HG02852 (cell line): ENCODE measurements around the gene PKP4.
"Not testable (repeated sequence)": the region's sequence is repeated elsewhere in the genome, so short reads cannot be mapped to it uniquely, and the experiment has no call there.

ENCODE experiments used
- ATAC-seq: cut with Tn5 transposase; IDR thresholded peaks from one replicate; pipeline ENCODE4 v1.9.1; 2021; ENCODE audit warnings: mild to moderate bottlenecking, moderate library complexity; ENCODE audit not compliant: unreplicated experiment

PKP4 gene

DNA sequence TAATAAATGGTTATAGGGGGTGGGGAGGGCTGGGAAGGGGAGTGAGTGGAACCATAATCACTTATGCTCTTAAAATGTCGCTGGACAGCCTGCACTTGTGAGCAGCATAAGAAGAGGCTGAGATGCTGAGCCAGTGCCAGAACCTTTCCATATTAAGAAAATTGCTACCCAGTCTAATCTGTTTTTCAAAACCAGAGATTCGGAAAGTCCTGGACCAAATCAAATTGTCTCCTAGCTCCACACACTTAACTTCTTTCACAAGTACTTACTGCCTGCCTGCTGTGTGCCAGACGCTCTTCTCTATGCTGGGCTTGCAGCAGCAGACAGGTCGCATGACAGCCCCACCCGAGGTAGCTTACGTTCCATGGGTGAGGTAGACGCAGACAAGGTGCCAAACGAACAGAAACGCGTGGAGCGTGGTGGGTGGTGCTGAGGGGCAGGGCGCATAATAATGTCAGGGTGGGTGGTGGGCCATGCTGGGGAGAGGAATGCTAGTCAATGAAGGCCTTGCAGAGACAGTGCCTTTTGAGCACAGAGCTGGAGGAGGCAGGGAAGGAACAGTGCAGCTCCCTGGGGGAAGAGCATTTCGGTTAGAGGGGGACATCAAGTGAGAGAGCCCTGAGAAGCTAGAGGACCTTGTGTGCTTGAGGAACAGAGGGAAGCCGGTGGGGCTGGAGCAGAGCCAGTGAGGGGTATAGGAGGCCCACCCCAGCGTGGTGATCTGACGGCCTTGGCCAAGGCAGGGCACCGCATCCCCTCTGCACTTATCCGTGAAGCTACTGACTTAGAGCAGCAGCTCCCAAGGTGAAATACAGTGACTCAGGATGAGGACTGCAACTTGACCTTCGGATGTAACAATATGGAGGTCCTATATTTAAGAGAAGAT lies 214.9 kb downstream of the PKP4 start:
- ATAC-seq, result no peak

- no peak for ATAC-seq
Observed at GRCh38 chr2:158676295-158676694, 219.5 kb downstream of the PKP4 start.

GRCh38 chr2:158676696-158677095 lies 219.9 kb downstream of the PKP4 start:
- ATAC-seq, result no peak

GRCh38 chr2:158677542-158677941 lies 220.8 kb downstream of the PKP4 start:
- no peak for ATAC-seq

DNA sequence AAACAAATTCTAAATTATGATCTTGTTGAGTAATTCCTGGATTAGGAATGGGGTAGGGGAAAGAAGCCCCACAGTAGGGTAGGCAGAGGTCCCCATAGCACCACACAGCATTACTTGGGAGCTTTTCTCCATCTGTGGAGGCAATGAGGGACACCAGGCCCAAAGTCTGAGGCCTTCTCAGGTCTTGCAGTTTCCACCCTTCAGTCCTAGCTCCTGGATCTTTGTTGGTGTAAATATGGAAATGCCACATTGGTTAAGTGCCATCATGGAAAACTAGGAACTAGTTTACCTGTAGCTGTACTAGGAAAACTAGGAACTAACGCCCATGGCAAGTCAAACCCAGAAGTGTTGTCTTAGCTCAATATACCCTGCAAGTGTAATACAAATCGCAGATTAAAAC lies 225.1 kb downstream of the PKP4 start:
- ATAC-seq, result no peak

- ATAC-seq, result no peak
Observed at GRCh38 chr2:158685646-158686045, 228.9 kb downstream of the PKP4 start.

GRCh38 chr2:158686210-158686691 lies 229.5 kb downstream of the PKP4 start:
- ATAC-seq, result no peak

DNA sequence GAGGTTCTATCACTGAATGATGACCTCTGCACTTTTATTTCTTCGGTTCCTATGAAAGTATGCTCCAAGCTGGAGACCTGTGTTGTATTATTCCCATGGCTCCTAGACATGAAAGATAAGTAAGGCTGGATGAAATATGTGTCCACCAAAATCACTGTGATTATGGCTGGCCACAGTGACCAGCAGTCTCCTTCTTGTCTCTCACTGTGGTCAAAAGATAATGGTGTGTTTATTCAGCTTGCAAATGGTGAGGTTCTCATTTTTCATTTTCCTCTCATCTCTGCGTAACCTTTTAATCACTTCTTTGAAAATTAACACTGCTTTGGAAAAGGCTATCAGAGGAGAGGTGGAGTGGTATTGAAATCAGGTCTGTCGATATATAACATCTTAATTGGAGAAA lies 230.6 kb downstream of the PKP4 start:
- no peak for ATAC-seq

DNA sequence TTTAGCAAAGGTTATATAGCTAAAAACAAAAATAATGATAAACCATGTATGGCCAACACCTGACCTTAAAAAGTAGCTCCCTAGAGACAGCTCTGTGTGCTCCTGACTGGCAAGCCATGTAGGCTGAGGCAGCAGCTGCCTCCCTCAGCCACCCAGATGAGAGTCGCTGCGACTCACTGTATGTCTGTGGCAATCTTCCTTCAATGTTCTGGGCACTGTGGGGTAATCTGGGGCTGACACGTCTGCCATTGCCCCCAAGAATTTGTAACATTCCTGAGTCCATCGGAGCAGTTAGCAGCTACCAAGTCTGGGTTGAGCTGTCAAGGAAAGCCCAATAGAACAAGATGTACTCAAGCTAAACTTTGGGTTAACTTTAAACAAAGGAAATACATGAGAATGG lies 232.0 kb downstream of the PKP4 start:
- ATAC-seq, result no peak

GRCh38 chr2:158689391-158689790 lies 232.6 kb downstream of the PKP4 start:
- ATAC-seq, result no peak

GRCh38 chr2:158690823-158691222 lies 234.1 kb downstream of the PKP4 start:
- no peak for ATAC-seq

- no peak for ATAC-seq
Observed at GRCh38 chr2:158691619-158692018, 234.9 kb downstream of the PKP4 start.

DNA sequence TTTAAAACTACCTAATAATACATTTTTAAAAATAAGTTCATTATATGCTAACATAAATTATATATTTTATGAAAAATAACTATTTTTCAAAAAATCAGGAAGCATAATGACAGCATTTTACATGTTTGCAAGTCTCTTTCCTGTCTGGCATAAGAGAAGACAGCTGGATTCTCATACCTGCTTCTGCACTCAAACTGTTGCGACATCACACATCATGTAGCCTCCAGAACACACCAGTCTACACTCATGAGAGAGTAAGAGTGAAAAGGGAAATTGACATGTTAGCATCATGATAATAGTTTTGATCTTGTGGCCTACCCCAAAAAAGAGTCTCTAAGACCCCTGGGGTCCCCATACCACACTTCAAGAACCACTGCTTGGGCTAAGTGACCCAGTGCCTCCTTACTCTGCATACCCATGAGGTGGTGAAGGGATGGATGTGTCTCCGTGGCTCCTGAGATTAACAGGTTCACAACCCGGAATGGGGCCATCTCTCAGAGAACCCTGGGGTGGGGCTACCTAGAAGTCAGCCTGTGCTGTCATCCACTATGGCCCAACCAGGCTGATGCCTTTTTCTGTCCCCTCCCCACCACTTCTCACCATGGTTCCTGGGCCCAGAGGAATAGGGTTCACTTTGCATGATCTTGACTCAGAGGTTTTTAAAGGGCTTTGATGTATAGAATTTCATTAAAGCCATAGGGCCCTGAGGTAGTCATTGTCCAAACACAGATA lies 235.8 kb downstream of the PKP4 start:
- ATAC-seq, result no peak

- no peak for ATAC-seq
Observed at GRCh38 chr2:158693476-158693875, 236.7 kb downstream of the PKP4 start.

DNA sequence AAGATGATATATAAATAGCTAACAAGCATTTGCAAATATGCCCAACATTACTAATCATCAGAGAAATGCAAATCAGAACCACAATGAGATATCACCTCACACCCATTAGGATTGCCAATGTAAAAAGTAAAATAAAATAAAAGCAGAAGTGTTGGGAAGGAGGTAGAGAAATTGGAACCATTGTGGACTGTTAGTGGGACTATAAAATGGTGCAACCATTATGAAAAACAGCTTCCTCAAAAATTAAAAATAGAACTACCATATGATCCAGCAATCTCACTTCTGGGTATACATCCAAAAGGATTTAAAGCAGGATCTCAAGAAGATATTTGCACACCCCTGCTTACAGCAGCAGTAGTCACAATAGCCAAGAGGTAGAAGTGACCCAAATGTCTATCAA lies 238.6 kb downstream of the PKP4 start:
- no peak for ATAC-seq

DNA sequence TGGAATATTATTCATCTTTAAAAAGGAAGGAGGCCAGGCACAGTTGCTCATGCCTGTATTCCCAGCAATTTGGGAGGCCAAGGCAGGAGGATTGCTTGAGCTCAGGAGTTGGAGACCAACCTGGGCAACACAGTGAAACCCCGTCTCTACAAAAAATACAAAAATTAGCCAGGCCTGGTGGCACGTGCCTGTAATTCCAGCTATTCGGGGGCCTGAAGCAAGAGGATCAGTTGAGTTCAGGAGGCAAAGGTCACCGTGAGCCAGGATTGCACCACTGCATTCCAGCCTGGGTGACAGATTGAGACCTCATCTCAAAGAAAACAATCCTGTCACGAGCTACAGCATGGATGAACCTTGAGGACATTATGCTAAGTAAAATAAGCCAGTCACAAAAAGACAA lies 239.0 kb downstream of the PKP4 start:
- not testable (repeated sequence) for ATAC-seq

- ATAC-seq, result no peak
Observed at GRCh38 chr2:158699323-158699722, 242.6 kb downstream of the PKP4 start.

DNA sequence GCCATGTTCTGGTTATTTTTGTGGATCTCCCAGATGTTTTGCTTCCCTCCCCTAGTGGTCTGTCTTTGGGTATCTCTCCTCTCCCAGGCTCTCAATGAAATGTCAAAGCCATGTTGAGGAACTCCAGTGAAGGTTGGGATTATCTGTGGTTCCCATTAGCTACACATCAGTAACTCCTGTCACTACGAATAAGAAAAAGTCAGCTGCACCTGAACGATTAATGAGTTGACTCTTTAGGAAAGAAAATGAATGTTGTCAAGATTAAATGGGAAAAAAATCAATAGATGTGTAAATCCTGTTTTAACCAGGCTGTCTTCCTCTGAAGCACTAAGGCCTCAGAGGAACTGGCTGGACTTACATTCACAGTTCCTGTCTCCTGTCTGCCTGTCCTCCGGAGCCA lies 244.3 kb downstream of the PKP4 start:
- ATAC-seq, result no peak

DNA sequence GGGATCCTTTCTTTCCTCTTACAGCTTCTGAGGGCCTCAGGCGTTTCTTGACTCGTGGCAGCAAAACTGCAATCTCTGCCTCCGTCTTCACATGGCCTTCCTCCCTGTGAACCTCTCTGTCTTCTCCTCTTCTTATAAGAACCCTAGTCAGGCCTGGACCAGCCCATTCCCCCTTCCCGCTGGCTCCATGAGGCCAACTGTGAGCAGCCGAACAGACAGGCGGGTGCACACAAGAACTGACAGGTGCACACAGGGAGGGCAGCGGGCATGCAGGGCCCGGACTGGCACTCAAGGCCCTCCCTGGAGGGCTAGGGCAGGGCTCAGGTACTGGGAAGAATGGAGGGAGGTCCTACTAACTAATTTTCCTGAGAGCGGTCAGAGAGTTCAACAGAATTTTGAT lies 246.0 kb downstream of the PKP4 start:
- ATAC-seq, result no peak

- ATAC-seq, result not testable (repeated sequence)
Observed at GRCh38 chr2:158704724-158705465, 248.1 kb downstream of the PKP4 start.

DNA sequence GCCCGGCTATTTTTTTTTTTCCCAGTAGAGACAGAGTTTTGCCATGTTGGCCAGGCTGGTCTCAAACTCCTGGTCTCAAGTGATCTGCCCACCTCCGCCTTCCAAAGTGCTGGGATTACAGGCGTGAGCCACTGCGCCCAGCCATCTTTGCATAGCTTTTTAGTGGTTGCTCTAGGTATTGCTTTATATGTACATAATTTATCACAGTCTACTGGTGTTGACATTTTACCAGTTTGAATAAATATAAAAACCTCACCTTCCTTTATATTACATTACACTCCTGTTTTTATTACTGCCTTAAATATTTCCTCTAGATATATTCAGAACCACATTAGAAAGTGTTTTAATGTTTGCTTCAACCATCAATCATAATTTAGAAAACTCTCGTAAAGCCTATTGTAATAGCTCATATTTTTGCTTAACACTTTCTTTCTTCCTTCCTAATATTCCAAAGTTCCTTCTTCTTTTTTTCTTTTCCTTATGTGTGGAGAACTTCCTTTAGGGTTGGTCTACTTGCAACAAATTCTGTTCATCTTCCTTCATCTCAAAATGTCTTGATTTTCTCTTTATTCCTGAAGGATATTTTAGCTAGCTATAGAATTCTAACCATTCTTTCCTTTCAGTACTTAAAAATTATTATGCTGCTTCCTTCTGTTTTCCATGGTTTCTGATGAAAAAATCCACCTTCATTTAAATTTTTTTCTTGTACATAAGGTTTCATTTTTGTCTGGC lies 256.2 kb downstream of the PKP4 start:
- ATAC-seq, result no peak
